Karpas-422 (cell line): Measurements from ENCODE around the gene USP47. TPM values are rescaled to one million over a fixed set of nuclear protein-coding genes. Genes with fewer than 3 reads are reported as not detected.

Source experiments
- DNase-seq: peaks from one replicate; pipeline ENCODE4 v3.0.0-alpha.2; 2015
- H2AFZ ChIP-seq: fragments of 200-600 bp; sonication (generic); 2 replicates; pipeline ENCODE4 v1.6.1; 2014; ENCODE audit warnings: antibody characterized with exemption, low read length, mixed read lengths
- H3K27ac ChIP-seq: fragments of 200-600 bp; sonication (generic); 2 replicates; pipeline ENCODE4 v1.5.1; 2014; ENCODE audit warnings: mild to moderate bottlenecking, low read length, moderate library complexity
- H3K27me3 ChIP-seq: fragments of 200-600 bp; sonication (generic); 2 replicates; pipeline ENCODE4 v1.6.1; 2014; ENCODE audit warnings: low read length, mixed read lengths
- H3K36me3 ChIP-seq: fragments of 200-600 bp; sonication (generic); 2 replicates; pipeline ENCODE4 v1.6.1; 2014; ENCODE audit warnings: low read length, mixed read lengths; ENCODE audit not compliant: insufficient read depth
- H3K4me1 ChIP-seq: fragments of 200-600 bp; sonication (generic); 2 replicates; pipeline ENCODE4 v1.6.1; 2014; ENCODE audit warnings: mild to moderate bottlenecking, low read length, mixed read lengths
- H3K4me2 ChIP-seq: fragments of 200-600 bp; sonication (generic); 2 replicates; pipeline ENCODE4 v1.6.1; 2014; ENCODE audit warnings: low read length, low read depth, mild to moderate bottlenecking; ENCODE audit not compliant: poor library complexity, severe bottlenecking
- H3K4me3 ChIP-seq: fragments of 200-600 bp; sonication (generic); 2 replicates; pipeline ENCODE4 v1.5.1; 2014; ENCODE audit warnings: mild to moderate bottlenecking, antibody characterized with exemption, low read length, mixed read lengths
- H3K79me2 ChIP-seq: fragments of 200-600 bp; sonication (generic); 2 replicates; pipeline ENCODE4 v1.6.1; 2014; ENCODE audit warnings: mild to moderate bottlenecking, low read length, mixed read lengths
- H3K9ac ChIP-seq: fragments of 200-600 bp; sonication (generic); 2 replicates; pipeline ENCODE4 v1.6.0; 2014; ENCODE audit warnings: low read length
- H3K9me2 ChIP-seq: fragments of 200-600 bp; sonication (generic), shearing (Covaris generic); replicated peaks from 2 replicates; pipeline ENCODE4 v1.6.0; 2014; ENCODE audit warnings: mild to moderate bottlenecking, low read length, moderate library complexity; ENCODE audit not compliant: insufficient read depth
- H3K9me3 ChIP-seq: fragments of 300-700, 200-600 bp; sonication (generic); 2 replicates; pipeline ENCODE4 v1.6.1; 2014; ENCODE audit warnings: low read length, mixed read lengths
- H4K20me1 ChIP-seq: fragments of 200-600 bp; sonication (generic); 2 replicates; pipeline ENCODE4 v1.6.1; 2014; ENCODE audit warnings: mild to moderate bottlenecking, antibody characterized with exemption, low read length, low read depth; ENCODE audit not compliant: insufficient read depth
- total RNA-seq: library from RNA; depleted of rRNA; stranded (reverse); fragments of >200 nt; shearing (Covaris generic); gene quantifications from 2 replicates; pipeline ENCODE4 v1.2.3, GENCODE V29; 2014; ENCODE audit warnings: low replicate concordance

Gene USP47
- total RNA-seq, 1 experiment from 2014 or later: 61.2 TPM

DNA sequence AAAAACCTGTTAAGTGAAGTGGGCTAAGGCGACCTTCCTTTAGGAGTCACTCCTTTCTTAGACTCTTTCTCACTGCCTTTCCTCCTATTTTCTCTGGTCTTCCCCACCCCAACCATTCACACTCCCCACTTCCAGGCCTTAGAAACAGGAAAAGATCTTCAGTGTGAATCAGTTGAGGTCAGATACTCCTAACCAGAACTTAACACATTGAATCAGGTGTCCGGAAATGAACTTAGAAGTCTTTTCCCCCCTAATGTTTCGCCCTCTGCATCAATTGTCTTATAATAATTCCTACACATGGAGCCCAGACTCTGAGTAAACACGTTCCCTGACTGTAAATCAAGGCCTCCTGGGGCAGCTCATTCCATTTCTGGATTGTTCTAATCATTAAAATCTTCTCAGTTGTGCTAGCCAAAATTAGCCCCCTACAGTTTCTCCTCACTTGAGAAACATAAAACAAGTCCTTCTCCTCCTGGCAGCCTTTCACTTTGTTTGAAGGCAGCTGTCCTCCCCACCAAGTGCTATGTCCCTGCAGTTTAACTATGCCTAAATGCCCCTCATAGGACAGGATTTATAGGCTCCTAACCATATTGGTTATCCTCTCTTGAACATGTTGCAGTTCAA, 32.7 kb upstream of the USP47 start:
- Histone ChIP-seq H3K27ac (no peak overlapping the region), H3K4me2 (no peak overlapping the region), H3K79me2 (no peaks in the 10 kb centered on the region), H4K20me1 (no peaks in the 10 kb centered on the region), H3K9me2 (no peaks in the 10 kb centered on the region), H3K36me3 (no peaks in the 10 kb centered on the region), H2AFZ (no peak overlapping the region), H3K4me1 (no peaks in the 10 kb centered on the region), H3K4me3 (no peak overlapping the region), H3K9me3 (no peaks in the 10 kb centered on the region), H3K27me3 (no peaks in the 10 kb centered on the region), H3K9ac (no peak overlapping the region)
- no peak for DNase-seq

DNA sequence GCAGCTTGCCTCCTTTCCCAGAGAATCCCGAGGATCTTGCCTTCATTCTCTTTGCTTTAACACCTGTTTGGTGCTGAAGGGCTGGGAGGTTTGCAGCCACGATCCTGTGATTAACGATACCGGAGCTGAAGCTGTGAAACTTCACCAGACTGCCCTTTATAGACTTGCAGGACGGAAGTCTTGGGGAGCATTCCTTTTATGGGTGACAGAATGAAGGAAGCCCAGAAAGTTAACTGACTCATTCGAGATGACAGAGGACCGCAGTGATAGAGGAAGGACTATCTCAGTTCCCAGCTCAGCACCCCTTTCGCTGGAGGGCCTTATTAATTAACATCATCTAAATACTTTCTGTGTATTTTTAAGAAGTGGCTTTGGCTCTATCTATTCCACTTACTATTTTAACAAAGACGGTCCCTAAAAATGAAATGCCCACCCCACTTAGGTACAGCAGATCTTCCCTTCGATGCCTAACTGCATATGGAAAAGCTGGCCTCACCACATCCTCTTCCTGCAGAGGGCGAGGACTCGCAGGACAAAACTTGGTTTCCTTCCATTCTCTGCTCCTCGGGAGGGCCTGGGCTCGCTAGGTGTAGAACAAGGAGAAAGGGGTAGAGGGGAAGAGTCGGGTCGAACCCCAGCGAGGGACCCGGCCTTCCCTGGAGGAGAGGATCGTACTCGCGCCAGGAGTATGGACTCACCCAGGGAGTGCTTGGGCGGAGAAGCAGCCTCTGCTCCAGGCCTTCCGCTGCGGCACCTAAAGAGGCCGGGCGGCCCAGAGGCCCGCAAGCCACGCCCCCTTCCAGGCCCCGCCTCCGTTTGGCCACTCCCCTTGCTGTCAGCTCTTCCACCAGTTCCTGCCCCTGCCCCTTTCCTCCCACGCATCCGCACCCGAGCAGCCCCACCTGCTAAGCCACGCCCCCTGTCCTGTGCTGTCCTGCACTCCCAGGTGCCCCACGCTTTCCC, 30.7 kb upstream of the USP47 start:
- no peaks in the 10 kb centered on the region for H3K27me3 ChIP-seq
- no peaks in the 10 kb centered on the region for H3K79me2 ChIP-seq
- H3K27ac ChIP-seq: no peak overlapping the region
- DNase-seq: no peak
- no peaks in the 10 kb centered on the region for H3K36me3 ChIP-seq
- no peaks in the 10 kb centered on the region for H3K9me2 ChIP-seq
- no peak overlapping the region for H3K4me3 ChIP-seq
- H3K9ac ChIP-seq: no peak overlapping the region
- no peaks in the 10 kb centered on the region for H4K20me1 ChIP-seq
- no peaks in the 10 kb centered on the region for H3K9me3 ChIP-seq
- H3K4me1 ChIP-seq: no peaks in the 10 kb centered on the region
- no peak overlapping the region for H2AFZ ChIP-seq
- no peak overlapping the region for H3K4me2 ChIP-seq

GRCh38 chr11:11813288-11813962, 28.3 kb upstream of the USP47 start:
- no peak overlapping the region for H2AFZ ChIP-seq
- no peaks in the 10 kb centered on the region for H3K79me2 ChIP-seq
- no peaks in the 10 kb centered on the region for H4K20me1 ChIP-seq
- no peak for DNase-seq
- H3K27ac ChIP-seq: no peak overlapping the region
- no peak overlapping the region for H3K4me2 ChIP-seq
- H3K4me3 ChIP-seq: no peak overlapping the region
- no peaks in the 10 kb centered on the region for H3K27me3 ChIP-seq
- no peaks in the 10 kb centered on the region for H3K9me3 ChIP-seq
- no peak overlapping the region for H3K9ac ChIP-seq
- no peaks in the 10 kb centered on the region for H3K9me2 ChIP-seq
- no peaks in the 10 kb centered on the region for H3K4me1 ChIP-seq
- H3K36me3 ChIP-seq: no peaks in the 10 kb centered on the region

GRCh38 chr11:11814614-11815452, 26.9 kb upstream of the USP47 start:
- no peaks in the 10 kb centered on the region for H3K27me3 ChIP-seq
- no peak overlapping the region for H3K9ac ChIP-seq
- no peaks in the 10 kb centered on the region for H3K36me3 ChIP-seq
- no peak overlapping the region for H3K4me2 ChIP-seq
- H3K27ac ChIP-seq: no peak overlapping the region
- H3K4me3 ChIP-seq: no peak overlapping the region
- H3K9me3 ChIP-seq: no peaks in the 10 kb centered on the region
- H2AFZ ChIP-seq: no peak overlapping the region
- H3K4me1 ChIP-seq: no peaks in the 10 kb centered on the region
- H4K20me1 ChIP-seq: no peaks in the 10 kb centered on the region
- no peaks in the 10 kb centered on the region for H3K9me2 ChIP-seq
- DNase-seq: no peak
- no peaks in the 10 kb centered on the region for H3K79me2 ChIP-seq

GRCh38 chr11:11816511-11817314, 25.1 kb upstream of the USP47 start:
- no peaks in the 10 kb centered on the region for H3K36me3 ChIP-seq
- H3K79me2 ChIP-seq: no peaks in the 10 kb centered on the region
- H4K20me1 ChIP-seq: no peaks in the 10 kb centered on the region
- no peaks in the 10 kb centered on the region for H3K4me1 ChIP-seq
- no peak overlapping the region for H2AFZ ChIP-seq
- no peak overlapping the region for H3K9ac ChIP-seq
- H3K9me2 ChIP-seq: no peaks in the 10 kb centered on the region
- no peaks in the 10 kb centered on the region for H3K9me3 ChIP-seq
- no peaks in the 10 kb centered on the region for H3K27me3 ChIP-seq
- no peak for DNase-seq
- H3K4me2 ChIP-seq: no peak overlapping the region
- H3K27ac ChIP-seq: no peak overlapping the region
- H3K4me3 ChIP-seq: no peak overlapping the region

GRCh38 chr11:11817957-11818356, 23.8 kb upstream of the USP47 start:
- H3K27ac ChIP-seq: no peak overlapping the region
- H3K9me2 ChIP-seq: no peaks in the 10 kb centered on the region
- H2AFZ ChIP-seq: no peak overlapping the region
- H3K27me3 ChIP-seq: no peaks in the 10 kb centered on the region
- no peaks in the 10 kb centered on the region for H3K79me2 ChIP-seq
- H3K9ac ChIP-seq: no peak overlapping the region
- H3K36me3 ChIP-seq: no peaks in the 10 kb centered on the region
- H3K4me1 ChIP-seq: no peaks in the 10 kb centered on the region
- no peaks in the 10 kb centered on the region for H4K20me1 ChIP-seq
- DNase-seq: no peak
- no peak overlapping the region for H3K4me3 ChIP-seq
- no peaks in the 10 kb centered on the region for H3K9me3 ChIP-seq
- H3K4me2 ChIP-seq: no peak overlapping the region

DNA sequence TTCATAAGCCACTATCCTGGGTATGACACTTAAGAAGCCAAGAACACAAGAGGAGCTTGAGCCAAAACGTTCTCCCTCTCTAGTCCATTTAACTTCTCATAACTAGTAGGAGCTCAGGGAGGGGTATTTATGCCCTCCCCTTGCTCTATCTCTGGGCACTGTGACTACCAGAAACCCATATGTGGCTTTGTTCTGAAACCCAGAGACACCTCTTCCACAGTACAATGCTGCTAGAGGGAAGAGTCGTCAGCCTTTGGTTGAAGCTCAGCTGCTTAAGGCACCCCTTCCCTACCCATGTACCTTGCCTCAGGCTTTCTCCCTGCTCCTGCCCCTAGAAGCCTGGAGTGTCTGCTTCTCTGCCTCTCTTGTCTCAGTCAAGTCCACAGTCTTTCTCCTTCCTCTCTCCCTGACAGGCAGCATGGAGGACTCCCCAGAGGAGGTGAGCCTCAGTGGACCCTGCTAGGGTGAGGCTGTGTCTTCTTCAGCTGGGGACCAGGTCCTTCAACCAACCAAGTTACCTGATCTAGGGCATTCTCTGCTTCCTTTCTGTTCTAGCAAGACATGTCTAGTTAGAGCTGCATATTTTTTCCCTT, 23.1 kb upstream of the USP47 start:
- H2AFZ ChIP-seq: no peak overlapping the region
- H3K36me3 ChIP-seq: no peaks in the 10 kb centered on the region
- H3K4me2 ChIP-seq: no peak overlapping the region
- no peaks in the 10 kb centered on the region for H3K9me2 ChIP-seq
- H3K9ac ChIP-seq: no peak overlapping the region
- no peaks in the 10 kb centered on the region for H4K20me1 ChIP-seq
- no peak overlapping the region for H3K27ac ChIP-seq
- DNase-seq: no peak
- H3K79me2 ChIP-seq: no peaks in the 10 kb centered on the region
- no peaks in the 10 kb centered on the region for H3K4me1 ChIP-seq
- no peaks in the 10 kb centered on the region for H3K9me3 ChIP-seq
- no peaks in the 10 kb centered on the region for H3K27me3 ChIP-seq
- no peak overlapping the region for H3K4me3 ChIP-seq
